ENCODE results near the gene ALG6.

The ALG6 gene

GRCh38 chr1:63367215-63368103 is at the start of gene ALG6:
ALG6 (plus strand) TSS chr1:63367627; CDS start chr1:63370978, 3,351 bp downstream.
- peak; percentile 88 to 89 for DNase-seq (ENCODE audit: low read depth in 1 of 2, low spot score in 1 of 2)

- no peak for DNase-seq (ENCODE audit: low read depth in 1 of 2, low spot score in 1 of 2)
These were observed 49.6 kb upstream of the ALG6 start for GRCh38 chr1:63317817-63318152.

- DNase-seq (ENCODE audit: low read depth in 1 of 2, low spot score in 1 of 2), result no peak
These were observed 49.0 kb upstream of the ALG6 start for GRCh38 chr1:63318201-63318979.

GRCh38 chr1:63319046-63320021 is 48.1 kb upstream of the ALG6 start:
- DNase-seq (ENCODE audit: low read depth in 1 of 2, low spot score in 1 of 2), result no peak

GRCh38 chr1:63320022-63320721 is 47.3 kb upstream of the ALG6 start:
- DNase-seq (ENCODE audit: low read depth in 1 of 2, low spot score in 1 of 2), result no peak

- no peak for DNase-seq (ENCODE audit: low read depth in 1 of 2, low spot score in 1 of 2)
These were observed 46.2 kb upstream of the ALG6 start for GRCh38 chr1:63321066-63321784.

GRCh38 chr1:63321785-63322113 is 45.7 kb upstream of the ALG6 start:
- no peak for DNase-seq (ENCODE audit: low read depth in 1 of 2, low spot score in 1 of 2)

- DNase-seq (ENCODE audit: low read depth in 1 of 2, low spot score in 1 of 2), result no peak
These were observed 45.1 kb upstream of the ALG6 start, which contains the start of gene FOXD3 for GRCh38 chr1:63322114-63322943. FOXD3 (plus strand) TSS chr1:63322567; CDS start chr1:63323059, 492 bp downstream.

GRCh38 chr1:63322944-63323864 is 44.2 kb upstream of the ALG6 start:
- DNase-seq (ENCODE audit: low read depth in 1 of 2, low spot score in 1 of 2), result peak in 1 of 2 donors; percentile 14

- DNase-seq (ENCODE audit: low read depth in 1 of 2, low spot score in 1 of 2), result no peak
These were observed 43.3 kb upstream of the ALG6 start for GRCh38 chr1:63323865-63324778.

GRCh38 chr1:63324779-63325119 is 42.7 kb upstream of the ALG6 start:
- no peak for DNase-seq (ENCODE audit: low read depth in 1 of 2, low spot score in 1 of 2)

GRCh38 chr1:63325279-63325985 is 42.0 kb upstream of the ALG6 start:
- DNase-seq (ENCODE audit: low read depth in 1 of 2, low spot score in 1 of 2), result no peak

GRCh38 chr1:63326106-63326472 is 41.3 kb upstream of the ALG6 start:
- DNase-seq (ENCODE audit: low read depth in 1 of 2, low spot score in 1 of 2), result no peak

GRCh38 chr1:63326473-63327380 is 40.7 kb upstream of the ALG6 start:
- no peak for DNase-seq (ENCODE audit: low read depth in 1 of 2, low spot score in 1 of 2)

- peak in 1 of 2 donors; percentile 18 for DNase-seq (ENCODE audit: low read depth in 1 of 2, low spot score in 1 of 2)
These were observed 39.9 kb upstream of the ALG6 start for GRCh38 chr1:63327417-63328054.

Measured in activated CD4-positive, alpha-beta T cell treated with anti-CD3 and anti-CD28 coated beads, Interleukin-2, amount 50 U/mL, for 24 hours (primary cell).